K562 (cell line): ENCODE data around the gene TCEA3. TPM values are rescaled to one million over a fixed set of nuclear protein-coding genes. Genes with fewer than 3 reads are reported as not detected.
A peak's percentile ranks its signal among the peaks of the same experiment; 100 is the strongest.

Experiments
- ARID1B ChIP-seq: fragments of 450-650 bp; IDR thresholded peaks from 2 replicates; pipeline ENCODE4 v1.6.1; 2016; ENCODE audit warnings: antibody characterized with exemption, mild to moderate bottlenecking, inconsistent platforms
- CLOCK ChIP-seq: fragments of 250-450 bp; sonication (Bioruptor Pico); IDR thresholded peaks from 2 replicates; pipeline ENCODE4 v1.4.0; 2020; ENCODE audit warnings: mild to moderate bottlenecking, moderate library complexity, borderline replicate concordance
- CREB5 ChIP-seq: fragments of 250-450 bp; sonication (Bioruptor Pico); IDR thresholded peaks from 2 replicates; pipeline ENCODE4 v1.5.0; 2020; ENCODE audit warnings: mild to moderate bottlenecking
- HDGF ChIP-seq: fragments of 450-650 bp; IDR thresholded peaks from 2 replicates; pipeline ENCODE4 v1.6.1; 2016
- IRF9 ChIP-seq: fragments of 450-650 bp; IDR thresholded peaks from 2 replicates; pipeline ENCODE4 v1.6.1; 2016; ENCODE audit warnings: missing biosample characterization, missing genetic modification characterization
- MED1 ChIP-seq: sonication (generic); formaldehyde crosslinking; IDR thresholded peaks from 2 replicates; pipeline ENCODE4 v1.8.1; 2023; ENCODE audit warnings: missing genetic modification reagents, borderline replicate concordance
- NCOR1 ChIP-seq: fragments of 450-650 bp; IDR thresholded peaks from 2 replicates; pipeline ENCODE4 v1.6.1; 2016; ENCODE audit warnings: mild to moderate bottlenecking, moderate library complexity
- SMAD4 ChIP-seq: fragments of 250-450 bp; sonication (Bioruptor Pico); conservative IDR thresholded peaks from 2 replicates; pipeline ENCODE4 v1.8.0; 2021; ENCODE audit warnings: inconsistent platforms, mild to moderate bottlenecking, moderate library complexity
- SREBF1 ChIP-seq: fragments of 150-350 bp; IDR thresholded peaks from 2 replicates; pipeline ENCODE4 v1.6.1; 2014; ENCODE audit warnings: antibody characterized with exemption, low read depth, low read length, borderline replicate concordance
- TRIM24 ChIP-seq, 2 experiments: fragments of 450-650 bp; IDR thresholded peaks; 2 replicates each; pipeline ENCODE4 v1.6.1; 2016
- ZBTB8A ChIP-seq: fragments of 450-650 bp; IDR thresholded peaks from 2 replicates; pipeline ENCODE4 v1.6.1; 2018; ENCODE audit warnings: mild to moderate bottlenecking, moderate library complexity; ENCODE audit not compliant: partially characterized antibody
- ZFP36 ChIP-seq: fragments of 150-350 bp; IDR thresholded peaks from 2 replicates; pipeline ENCODE4 v1.6.1; 2018; ENCODE audit warnings: low read length, low read depth; ENCODE audit not compliant: partially characterized antibody
- ZNF280A ChIP-seq: fragments of 450-650 bp; IDR thresholded peaks from 2 replicates; pipeline ENCODE4 v1.6.1; 2018; ENCODE audit warnings: mild to moderate bottlenecking, low read depth; ENCODE audit not compliant: partially characterized antibody
- polyA plus RNA-seq, 8 experiments: library from polyadenylated mRNA; depleted of rRNA in 4 of 8; stranded (reverse) in 5 of 8; unstranded in 3 of 8; fragments of >200 nt; fragmentation: Nextera tagmentation in 2 of 8; fragmentation: Illumina TruSeq in 1 of 8; extraction: Ambion mirVana in 2 of 8; extraction: Trizol in 1 of 8; gene quantifications; 2 replicates each; pipeline versions ENCODE4 v1.2.1 to v1.2.3, GENCODE V29; 2011 to 2014; ENCODE audit warnings: inconsistent platforms in 1 of 8, missing spikeins in 1 of 8
- total RNA-seq, 7 experiments: library from RNA; depleted of rRNA in 6 of 7; stranded (reverse); fragments of >200 nt in 6 of 7; fragmentation: Illumina TruSeq in 2 of 7; extraction: Trizol in 2 of 7; gene quantifications; 2 replicates each; pipeline versions ENCODE4 v1.2.1 to v1.2.3, GENCODE V29; 2011 to 2021; ENCODE audit warnings: low replicate concordance in 1 of 7
- TF ChIP-seq, protein P1 (sequence below): fragments of 250-450 bp; sonication (Bioruptor Pico); IDR thresholded peaks from 2 replicates; pipeline ENCODE4 v1.6.1; 2021; ENCODE audit warnings: mild to moderate bottlenecking
- TF ChIP-seq, protein P2 (sequence below): fragments of 450-650 bp; formaldehyde crosslinking; IDR thresholded peaks from 2 replicates; pipeline ENCODE4 v1.4.0; 2020; ENCODE audit warnings: mild to moderate bottlenecking

The TCEA3 gene
- total and polyA plus RNA-seq, 9 of the 15 experiments (the other 6 are each of a cell fraction or from before 2014, with no cell fraction given): 0.03 to 0.55 (median 0.36) TPM

DNA sequence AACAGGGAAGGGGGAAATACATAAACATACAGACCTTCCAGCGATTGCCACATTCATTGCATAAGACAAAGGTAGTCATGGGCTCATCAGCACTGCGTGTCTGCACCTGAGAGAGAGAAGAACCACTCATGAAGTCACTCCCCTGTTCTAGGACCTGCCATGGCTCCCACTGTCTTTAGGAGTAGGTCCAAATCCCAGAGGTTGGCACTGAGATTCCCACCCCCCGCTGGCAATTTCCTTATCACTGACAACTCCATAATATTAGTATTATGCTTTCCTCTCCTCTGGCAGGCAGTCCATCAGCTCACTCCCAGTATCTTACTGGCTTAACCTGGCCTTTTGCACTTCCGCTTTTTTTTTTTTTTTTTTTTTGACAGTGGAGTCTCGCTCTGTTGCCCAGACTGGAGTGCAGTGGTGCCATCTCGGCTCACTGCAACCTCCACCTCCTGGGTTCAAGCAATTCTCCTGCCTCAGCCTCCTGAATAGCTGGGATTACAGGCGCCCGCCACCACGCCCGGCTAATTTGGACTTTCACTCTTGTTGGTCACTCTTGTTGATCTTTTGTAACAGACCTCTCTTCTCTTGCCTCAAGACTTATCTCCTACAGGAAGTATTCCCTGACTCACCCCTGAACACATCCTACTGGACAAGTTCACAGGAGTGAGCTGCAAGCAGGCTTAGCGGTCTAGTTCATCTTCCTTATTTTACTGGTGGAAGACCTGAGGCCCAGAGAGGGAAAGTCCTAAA is 40.1 kb downstream of the TCEA3 start (continued):
- TF ChIP-seq SREBF1: no peak
- TF ChIP-seq, protein P1, sequence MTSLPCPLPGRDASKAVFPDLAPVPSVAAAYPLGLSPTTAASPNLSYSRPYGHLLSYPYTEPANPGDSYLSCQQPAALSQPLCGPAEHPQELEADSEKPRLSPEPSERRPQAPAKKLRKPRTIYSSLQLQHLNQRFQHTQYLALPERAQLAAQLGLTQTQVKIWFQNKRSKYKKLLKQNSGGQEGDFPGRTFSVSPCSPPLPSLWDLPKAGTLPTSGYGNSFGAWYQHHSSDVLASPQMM (CRISPR knock-in tag): no peak
- TF ChIP-seq, protein P2, sequence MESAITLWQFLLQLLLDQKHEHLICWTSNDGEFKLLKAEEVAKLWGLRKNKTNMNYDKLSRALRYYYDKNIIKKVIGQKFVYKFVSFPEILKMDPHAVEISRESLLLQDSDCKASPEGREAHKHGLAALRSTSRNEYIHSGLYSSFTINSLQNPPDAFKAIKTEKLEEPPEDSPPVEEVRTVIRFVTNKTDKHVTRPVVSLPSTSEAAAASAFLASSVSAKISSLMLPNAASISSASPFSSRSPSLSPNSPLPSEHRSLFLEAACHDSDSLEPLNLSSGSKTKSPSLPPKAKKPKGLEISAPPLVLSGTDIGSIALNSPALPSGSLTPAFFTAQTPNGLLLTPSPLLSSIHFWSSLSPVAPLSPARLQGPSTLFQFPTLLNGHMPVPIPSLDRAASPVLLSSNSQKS (CRISPR knock-in tag): no peak
- TF ChIP-seq ARID1B: peak; percentile 79
- no peak for TF ChIP-seq HDGF
- TF ChIP-seq ZNF280A: no peak
- TF ChIP-seq ZBTB8A: no peak
- TF ChIP-seq IRF9: no peak
- TF ChIP-seq MED1: no peak
- TF ChIP-seq TRIM24 (IDR thresholded peaks at IDR 0.05): 0 out of 4 replicates have a peak, but pooled peaks of 1 of the 2 experiments have one; percentile 12
- peak; percentile 67 for TF ChIP-seq ZFP36
- TF ChIP-seq CLOCK: no peak
- TF ChIP-seq SMAD4 (CRISPR knock-in tag): peak; percentile 63
- TF ChIP-seq CREB5: no peak
- TF ChIP-seq NCOR1: no peak
